Muscle of leg (tissue), 11 donors: ENCODE data around the gene OLFM2. TPM values are rescaled to one million over a fixed set of nuclear protein-coding genes. Genes with fewer than 3 reads are reported as not detected.
A peak's percentile ranks its signal among the peaks of the same experiment; 100 is the strongest.
"Not testable (repeated sequence)": the region's sequence is repeated elsewhere in the genome, so short reads cannot be mapped to it uniquely, and the experiment has no call there.

Experiments
- DNase-seq: peaks from one replicate; pipeline ENCODE4 v3.0.0; 2013
- H3K27ac ChIP-seq: one replicate; pipeline ENCODE4 v1.5.1; 2013; ENCODE audit warnings: mild to moderate bottlenecking, low read length, control low read depth
- H3K27me3 ChIP-seq: one replicate; pipeline ENCODE4 v1.6.1; 2013; ENCODE audit warnings: low read length; ENCODE audit not compliant: control insufficient read depth, insufficient read depth
- H3K36me3 ChIP-seq: one replicate; pipeline ENCODE4 v1.6.1; 2013; ENCODE audit warnings: low read length; ENCODE audit not compliant: control insufficient read depth, insufficient read depth
- H3K4me1 ChIP-seq: one replicate; pipeline ENCODE4 v1.6.1; 2013; ENCODE audit warnings: low read length; ENCODE audit not compliant: control insufficient read depth, insufficient read depth
- H3K4me3 ChIP-seq: one replicate; pipeline ENCODE4 v1.5.1; 2013; ENCODE audit warnings: low read length, control low read depth
- H3K9me3 ChIP-seq: replicated peaks from 2 replicates; pipeline ENCODE4 v1.6.1; 2013; ENCODE audit warnings: low read depth, low read length; ENCODE audit not compliant: control insufficient read depth
- WGBS: methylation state at CpG from one replicate; pipeline ENCODE4 v1.1.5; 2013; ENCODE audit warnings: missing lambda C conversion rate; ENCODE audit not compliant: insufficient coverage; 5-methylcytosine and 5-hydroxymethylcytosine counted together
- polyA plus RNA-seq, 8 donors: library from polyadenylated mRNA; unstranded; fragments of 120-200 nt; gene quantifications; one replicate each; pipeline versions ENCODE4 v1.2.1 to v1.2.3, GENCODE V29; 2013; ENCODE audit warnings: inconsistent platforms in 1 of 8, low replicate concordance in 1 of 8; ENCODE audit not compliant: insufficient read length in 8 of 8, insufficient read depth in 1 of 8
- total RNA-seq: library from RNA; stranded (reverse); fragments of 120-200 nt; gene quantifications from one replicate; pipeline ENCODE4 v1.2.4, GENCODE V29; 2013

Gene OLFM2
- total and polyA plus RNA-seq, 9 donors: 13.1 to 52.0 (median 31.0) TPM

- Histone ChIP-seq H3K4me3 (no peak overlapping the region), H3K27ac (no peak overlapping the region), H3K27me3 (peaks cover 28% of the 10 kb centered on the region), H3K4me1 (peaks cover 34% of the 10 kb centered on the region), H3K9me3 (no peaks in the 10 kb centered on the region), H3K36me3 (no peaks in the 10 kb centered on the region)
- 92% methylated on average over 4 of the region's 4 CpGs for WGBS
- DNase-seq: no peak
Observed at GRCh38 chr19:9932835-9933234, 3.5 kb downstream of the OLFM2 start.

GRCh38 chr19:9931629-9932028, 4.7 kb downstream of the OLFM2 start:
- Histone ChIP-seq H3K4me1 (peaks cover 29% of the 10 kb centered on the region), H3K36me3 (no peaks in the 10 kb centered on the region), H3K27ac (no peak overlapping the region), H3K9me3 (no peaks in the 10 kb centered on the region), H3K27me3 (peaks cover 22% of the 10 kb centered on the region), H3K4me3 (no peak overlapping the region)
- DNase-seq: no peak
- no CpG with 5 or more reads among the region's 1 CpG for WGBS

GRCh38 chr19:9923440-9923839, 12.9 kb downstream of the OLFM2 start:
- H3K36me3 ChIP-seq: no peaks in the 10 kb centered on the region
- no peaks in the 10 kb centered on the region for H3K9me3 ChIP-seq
- H3K27me3 ChIP-seq: no peaks in the 10 kb centered on the region
- WGBS: 86% methylated on average over 1 of the region's 4 CpGs
- no peak overlapping the region for H3K4me3 ChIP-seq
- no peak for DNase-seq
- no peaks in the 10 kb centered on the region for H3K4me1 ChIP-seq
- H3K27ac ChIP-seq: no peak overlapping the region

DNA sequence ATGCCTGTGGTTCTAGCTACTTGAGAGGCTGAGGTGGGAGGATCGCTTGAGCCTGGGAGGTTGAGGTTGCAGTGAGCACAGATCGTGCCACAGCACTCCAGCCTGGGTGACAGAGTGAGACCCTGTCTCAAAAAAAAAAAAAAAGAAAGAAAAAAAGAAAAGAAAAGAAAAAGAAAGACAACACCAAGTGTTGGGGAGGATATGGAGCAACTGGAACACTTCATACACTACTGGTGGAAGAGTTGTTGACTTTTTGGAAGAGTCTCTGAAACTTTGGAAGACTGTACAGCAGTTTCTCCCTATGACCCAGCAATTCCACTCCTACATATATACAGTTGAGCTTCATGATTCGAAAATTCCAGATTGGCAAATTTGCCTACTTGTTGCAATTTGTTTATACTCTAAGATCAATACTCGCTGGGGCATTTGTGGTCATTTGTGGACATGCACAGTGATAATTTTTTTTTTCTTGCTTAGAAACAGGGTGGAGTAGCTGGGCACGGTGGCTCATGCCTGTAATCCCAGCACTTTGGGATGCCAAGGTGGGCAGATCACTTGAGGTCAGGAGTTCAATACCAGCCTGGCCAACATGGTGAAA, 13.4 kb downstream of the OLFM2 start:
- H3K4me3 ChIP-seq, H3K27ac ChIP-seq, H3K27me3 ChIP-seq, H3K9me3 ChIP-seq, H3K4me1 ChIP-seq, DNase-seq, H3K36me3 ChIP-seq: not testable (repeated sequence)
- 100% methylated on average over 2 of the region's 5 CpGs for WGBS

DNA sequence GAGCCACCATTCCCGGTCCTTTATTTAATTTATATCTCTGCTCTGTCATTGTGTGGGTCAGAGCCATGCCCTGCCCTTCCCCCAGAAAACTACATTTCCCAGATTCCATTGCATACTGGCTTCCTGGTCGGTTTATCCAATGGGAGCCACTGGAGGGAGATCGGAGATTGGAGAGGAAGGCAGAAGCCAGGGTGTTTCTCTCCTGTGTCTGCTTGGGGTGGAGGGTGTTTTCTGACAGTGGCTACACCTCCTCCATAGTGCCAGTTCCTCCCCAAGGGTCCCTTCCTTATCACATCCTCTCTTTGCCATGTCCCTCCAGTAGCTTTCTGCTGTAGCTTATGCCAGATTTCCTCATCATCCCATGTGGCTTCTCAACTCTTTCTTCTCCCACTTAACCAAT, 19.0 kb downstream of the OLFM2 start:
- Histone ChIP-seq H3K27ac (no peak overlapping the region), H3K36me3 (no peaks in the 10 kb centered on the region), H3K4me3 (no peak overlapping the region), H3K9me3 (no peaks in the 10 kb centered on the region), H3K27me3 (peaks cover 13% of the 10 kb centered on the region), H3K4me1 (peaks cover 12% of the 10 kb centered on the region)
- no CpG with 5 or more reads among the region's 3 CpGs for WGBS
- peak; percentile 71 for DNase-seq

- Histone ChIP-seq H3K27me3 (peaks cover 18% of the 10 kb centered on the region), H3K9me3 (no peaks in the 10 kb centered on the region), H3K27ac (no peak overlapping the region), H3K36me3 (no peaks in the 10 kb centered on the region), H3K4me1 (peaks cover 12% of the 10 kb centered on the region), H3K4me3 (no peak overlapping the region)
- WGBS: 46% methylated on average over 6 of the region's 6 CpGs
- DNase-seq: no peak
Observed at GRCh38 chr19:9916719-9917118, 19.6 kb downstream of the OLFM2 start.

- Histone ChIP-seq H3K4me3 (peak overlapping the region; percentile 59), H3K9me3 (no peaks in the 10 kb centered on the region), H3K4me1 (peaks cover 12% of the 10 kb centered on the region), H3K27ac (peak overlapping the region; percentile 67), H3K27me3 (peaks cover 19% of the 10 kb centered on the region), H3K36me3 (no peaks in the 10 kb centered on the region)
- WGBS: under 1% methylated on average over 62 of the region's 65 CpGs
- DNase-seq: peak; percentile 87
Observed at GRCh38 chr19:9914315-9915207, 21.8 kb downstream of the OLFM2 start.

DNA sequence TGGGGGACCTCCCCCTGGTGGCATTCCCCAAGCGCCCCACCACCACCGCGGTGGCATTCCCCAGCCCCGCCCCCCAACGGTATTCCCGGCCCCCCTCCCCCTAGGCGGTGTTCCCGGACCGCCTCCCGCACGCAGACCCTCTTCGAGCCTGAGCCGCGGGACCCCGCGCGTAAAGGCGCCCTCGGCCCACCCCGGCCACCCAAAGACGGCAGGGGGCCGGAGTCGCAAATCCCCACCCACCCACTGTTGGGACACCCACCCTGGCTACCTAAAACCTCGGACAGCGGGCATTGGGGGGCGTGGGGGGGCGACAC, 22.4 kb downstream of the OLFM2 start:
- H3K4me3 ChIP-seq: peak overlapping the region; percentile 59
- peaks cover 12% of the 10 kb centered on the region for H3K4me1 ChIP-seq
- DNase-seq: no peak
- no peaks in the 10 kb centered on the region for H3K9me3 ChIP-seq
- WGBS: 0% methylated on average over 15 of the region's 27 CpGs
- no peaks in the 10 kb centered on the region for H3K36me3 ChIP-seq
- H3K27ac ChIP-seq: no peak overlapping the region
- peaks cover 19% of the 10 kb centered on the region for H3K27me3 ChIP-seq

GRCh38 chr19:9913237-9914000, 22.9 kb downstream of the OLFM2 start:
- H3K27ac ChIP-seq: no peak overlapping the region
- WGBS: under 1% methylated on average over 47 of the region's 95 CpGs
- H3K27me3 ChIP-seq: peaks cover 19% of the 10 kb centered on the region
- no peaks in the 10 kb centered on the region for H3K9me3 ChIP-seq
- H3K36me3 ChIP-seq: no peaks in the 10 kb centered on the region
- peak overlapping the region; percentile 35 for H3K4me3 ChIP-seq
- H3K4me1 ChIP-seq: peaks cover 12% of the 10 kb centered on the region
- DNase-seq: peak; percentile 38

DNA sequence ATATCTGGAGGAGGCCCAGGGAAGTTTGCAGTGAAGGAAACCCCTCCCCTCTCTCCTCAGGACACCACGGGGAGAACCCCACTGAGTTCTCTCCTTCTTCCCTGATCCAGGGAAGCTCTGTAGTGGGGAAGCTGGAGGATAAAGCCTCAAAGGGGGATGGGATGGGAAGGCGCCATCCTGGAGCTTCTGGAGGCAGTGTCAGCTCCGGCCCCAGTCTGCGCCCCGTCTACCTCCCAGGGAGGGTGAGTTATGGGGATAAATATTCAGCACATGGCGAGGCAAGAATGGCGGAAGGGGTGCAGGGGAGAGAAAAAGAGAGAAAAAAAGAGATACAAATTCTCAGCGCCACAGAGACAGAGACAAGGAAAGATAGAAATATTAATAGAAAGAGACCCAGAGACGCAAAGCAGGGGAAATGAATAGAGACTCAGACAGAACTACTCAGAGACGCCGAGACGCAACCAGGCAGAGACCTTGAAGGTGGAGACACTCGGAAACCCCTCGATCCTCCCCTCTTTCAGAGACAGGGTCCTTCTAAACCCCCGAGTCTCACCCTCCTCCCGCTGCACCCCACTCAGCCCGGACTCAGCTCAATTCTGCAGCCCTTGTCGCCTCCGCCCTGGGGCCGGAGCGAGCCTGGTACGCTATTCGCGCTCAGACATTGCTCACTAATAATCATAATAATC, 23.6 kb downstream of the OLFM2 start:
- Histone ChIP-seq H3K27ac (no peak overlapping the region), H3K4me3 (peak overlapping the region; percentile 35), H3K9me3 (no peaks in the 10 kb centered on the region), H3K36me3 (no peaks in the 10 kb centered on the region), H3K4me1 (peaks cover 12% of the 10 kb centered on the region), H3K27me3 (peaks cover 19% of the 10 kb centered on the region)
- 22% methylated on average over 17 of the region's 24 CpGs for WGBS
- DNase-seq: no peak
